SK-N-SH (cell line): ENCODE measurements around the gene MYO1B. TPM values are rescaled to one million over a fixed set of nuclear protein-coding genes. Genes with fewer than 3 reads are reported as not detected.

ENCODE experiments used
- CTCF ChIA-PET: fragments of 300-600, 350-600 bp; formaldehyde crosslinking; extraction: SDS; loops from one replicate; lab custom pipeline; 2021; lab: Yijun Ruan, JAX
- POLR2A ChIA-PET: fragments of 350-600 bp; sonication (Branson Sonifier 250); formaldehyde crosslinking; extraction: SDS; loops from one replicate; lab custom pipeline; 2020; ENCODE audit warnings: antibody characterized with exemption, inconsistent platforms; lab: Yijun Ruan, JAX
- DNase-seq: peaks from one replicate; pipeline ENCODE4 v3.0.0; 2012
- H2AFZ ChIP-seq: fragments of 200-600 bp; sonication (generic); 2 replicates; pipeline ENCODE4 v1.8.1; 2016; ENCODE audit warnings: antibody characterized with exemption, mild to moderate bottlenecking, low read depth
- H3F3A ChIP-seq: fragments of 200-600 bp; sonication (generic); replicated peaks from 2 replicates; pipeline ENCODE3; 2016; ENCODE audit warnings: antibody characterized with exemption, mild to moderate bottlenecking; ENCODE audit not compliant: insufficient read depth
- H3K27ac ChIP-seq, 2 experiments: fragments of 200-500 bp in 1 of 2; fragments of 200-600 bp in 1 of 2; sonication (Bioruptor generic) in 1 of 2; sonication (generic), shearing (Covaris generic) in 1 of 2; 2 replicates each; pipeline versions ENCODE4 v1.5.1 to v1.6.1; 2014 to 2016; ENCODE audit warnings: low read depth in 2 of 2, inconsistent platforms in 1 of 2, low read length in 1 of 2, mild to moderate bottlenecking in 1 of 2, mixed read lengths in 1 of 2
- H3K27me3 ChIP-seq: fragments of 200-600 bp; sonication (generic), shearing (Covaris generic); 2 replicates; pipeline ENCODE4 v1.6.1; 2016; ENCODE audit warnings: mixed run types; ENCODE audit not compliant: insufficient read depth
- H3K36me3 ChIP-seq, 2 experiments: fragments of 200-500 bp in 1 of 2; fragments of 200-600 bp in 1 of 2; sonication (Bioruptor generic) in 1 of 2; sonication (generic) in 1 of 2; replicated peaks in 1 of 2; 2 replicates each; pipeline versions ENCODE3 to v1.5.1; 2014 to 2016; ENCODE audit warnings: low read length in 1 of 2, mild to moderate bottlenecking in 1 of 2; ENCODE audit not compliant: insufficient read depth in 2 of 2, control insufficient read depth in 1 of 2
- H3K4me1 ChIP-seq, 2 experiments: fragments of 200-500 bp in 1 of 2; fragments of 200-600 bp in 1 of 2; sonication (Bioruptor generic) in 1 of 2; sonication (generic), shearing (Covaris generic) in 1 of 2; 2 replicates each; pipeline versions ENCODE4 v1.5.1 to v1.6.1; 2014 to 2016; ENCODE audit warnings: low read depth in 1 of 2, low read length in 1 of 2, mixed run types in 1 of 2; ENCODE audit not compliant: insufficient read depth in 2 of 2, control insufficient read depth in 1 of 2
- H3K4me2 ChIP-seq: fragments of 200-600 bp; sonication (generic), shearing (Covaris generic); 2 replicates; pipeline ENCODE4 v1.6.1; 2017; ENCODE audit warnings: mixed run types
- H3K4me3 ChIP-seq, 2 experiments: fragments of 200-500 bp in 1 of 2; fragments of 200-600 bp in 1 of 2; sonication (Bioruptor generic) in 1 of 2; sonication (generic), shearing (Covaris generic) in 1 of 2; 2 replicates each; pipeline versions ENCODE4 v1.5.1 to v1.8.1; 2014 to 2016; ENCODE audit warnings: low read depth in 2 of 2, inconsistent platforms in 1 of 2, low read length in 1 of 2, mild to moderate bottlenecking in 1 of 2, mixed read lengths in 1 of 2, moderate library complexity in 1 of 2
- H3K79me2 ChIP-seq: fragments of 200-600 bp; sonication (generic); 2 replicates; pipeline ENCODE4 v1.8.1; 2017; ENCODE audit warnings: mild to moderate bottlenecking; ENCODE audit not compliant: insufficient read depth
- H3K9ac ChIP-seq: fragments of 200-600 bp; sonication (generic); 2 replicates; pipeline ENCODE4 v1.6.1; 2017; ENCODE audit warnings: mixed run types
- H3K9me2 ChIP-seq: fragments of 200-600 bp; sonication (generic); 2 replicates; pipeline ENCODE4 v1.6.1; 2017; ENCODE audit warnings: mixed run types
- H3K9me3 ChIP-seq: fragments of 200-600 bp; sonication (generic); 2 replicates; pipeline ENCODE4 v1.6.1; 2017; ENCODE audit warnings: mixed run types, mild to moderate bottlenecking, moderate library complexity
- H4K20me1 ChIP-seq: fragments of 200-600 bp; sonication (generic); 2 replicates; pipeline ENCODE4 v1.6.1; 2017; ENCODE audit warnings: mild to moderate bottlenecking, mixed run types; ENCODE audit not compliant: insufficient read depth
- ELF1 ChIP-seq: IDR thresholded peaks from 2 replicates; pipeline ENCODE4 v1.4.0; 2012
- FOXJ3 ChIP-seq: sonication (generic); formaldehyde crosslinking; IDR thresholded peaks from 2 replicates; pipeline ENCODE4 v1.5.1; 2020; ENCODE audit warnings: mild to moderate bottlenecking, missing genetic modification reagents
- GATA2 ChIP-seq: sonication (generic); formaldehyde crosslinking; IDR thresholded peaks from 2 replicates; pipeline ENCODE4 v1.5.0; 2020; ENCODE audit warnings: mild to moderate bottlenecking, missing genetic modification reagents
- NFIC ChIP-seq: IDR thresholded peaks from 2 replicates; pipeline ENCODE4 v1.4.0; 2012; ENCODE audit warnings: borderline replicate concordance
- POLR2AphosphoS5 ChIP-seq: IDR thresholded peaks from 2 replicates; pipeline ENCODE4 v1.6.1; 2012; ENCODE audit warnings: low read depth, low read length
- RXRA ChIP-seq: IDR thresholded peaks from 2 replicates; pipeline ENCODE4 v1.4.0; 2012; ENCODE audit warnings: low read depth, mild to moderate bottlenecking, borderline replicate concordance
- SIN3A ChIP-seq: IDR thresholded peaks from 2 replicates; pipeline ENCODE4 v1.6.1; 2012; ENCODE audit warnings: low read depth, mild to moderate bottlenecking, low read length, moderate library complexity, borderline replicate concordance
- TAF1 ChIP-seq: IDR thresholded peaks from 2 replicates; pipeline ENCODE4 v1.6.1; 2012; ENCODE audit warnings: low read depth, mild to moderate bottlenecking, low read length, moderate library complexity, borderline replicate concordance
- WGBS: methylation state at CpG from one replicate; pipeline ENCODE4 v1.1.6; 2017; ENCODE audit warnings: low lambda C conversion rate; 5-methylcytosine and 5-hydroxymethylcytosine counted together
- polyA plus RNA-seq, 3 experiments: library from polyadenylated mRNA; depleted of rRNA; stranded (reverse); fragments of >200 nt; gene quantifications; 2 replicates each; pipeline ENCODE4 v1.2.3, GENCODE V29; 2012
- TF ChIP-seq, protein P1 (sequence below): IDR thresholded peaks from 2 replicates; pipeline ENCODE4 v1.4.0; 2012; ENCODE audit warnings: low read depth, borderline replicate concordance
- TF ChIP-seq, protein P2 (sequence below): IDR thresholded peaks from 2 replicates; pipeline ENCODE4; 2012
- TF ChIP-seq, protein P3 (sequence below): IDR thresholded peaks from 2 replicates; pipeline ENCODE4 v1.4.0; 2012; ENCODE audit warnings: low read depth
- TF ChIP-seq, protein P4 (sequence below): fragments of 200-600 bp; sonication (generic); IDR thresholded peaks from 2 replicates; pipeline ENCODE4 v1.6.1; 2017; ENCODE audit warnings: antibody characterized with exemption, mild to moderate bottlenecking, moderate library complexity
- TF ChIP-seq, protein P5 (sequence below): fragments of 150-350 bp; IDR thresholded peaks from 2 replicates; pipeline ENCODE4 v1.6.1; 2017; ENCODE audit warnings: antibody characterized with exemption, low read length, low read depth, borderline replicate concordance

The MYO1B gene
- polyA plus RNA-seq, 1 of the 3 experiments (the other 2 are of a cell fraction): 20.2 TPM

DNA sequence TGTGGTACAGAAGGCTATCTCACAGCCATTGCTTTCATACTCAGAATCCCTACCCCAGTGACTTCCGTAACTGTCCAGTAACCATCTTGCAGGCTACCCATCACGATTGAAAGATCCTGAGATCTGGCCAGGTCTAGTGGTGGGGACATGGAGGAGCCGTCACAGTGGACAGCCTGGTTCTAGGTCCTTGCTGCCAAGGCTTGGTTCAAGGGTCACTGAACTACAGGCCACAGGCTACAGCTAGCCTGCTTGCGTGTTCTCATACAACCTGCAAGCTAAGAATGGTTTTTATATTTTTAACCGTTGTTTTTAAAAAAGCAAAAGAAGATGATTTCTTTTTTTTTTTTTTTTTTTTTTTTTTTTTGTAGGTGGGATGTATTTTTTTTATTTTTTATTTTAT is 151.6 kb downstream of the MYO1B start:
- no peaks in the 10 kb centered on the region for H3K27me3 ChIP-seq
- H3K4me2 ChIP-seq: no peak overlapping the region
- no peaks in the 10 kb centered on the region for H4K20me1 ChIP-seq
- no peaks in the 10 kb centered on the region for H3K79me2 ChIP-seq
- H3K4me1 ChIP-seq: peaks cover 0 to 10% of the 10 kb centered on the region in 2 experiments; a peak in 3 of 4 replicates
- POLR2A ChIA-PET: no interaction called here
- CTCF ChIA-PET: interaction anchor here (1.0 kb wide), 1 partner anchor 17 kb away, joined by 3 read pairs; no protein-coding TSS in a partner anchor
- H3K9ac ChIP-seq: no peak overlapping the region
- H3K4me3 ChIP-seq: no peak overlapping the region
- WGBS: 100% methylated on average over 4 of the region's 5 CpGs
- no peak overlapping the region for H2AFZ ChIP-seq
- no peak for DNase-seq
- no peaks in the 10 kb centered on the region for H3K9me3 ChIP-seq
- peaks cover 5% of the 10 kb centered on the region for H3F3A ChIP-seq
- no peaks in the 10 kb centered on the region for H3K9me2 ChIP-seq
- no peak overlapping the region for H3K27ac ChIP-seq
- no peak for TF ChIP-seq TAF1
- TF ChIP-seq SIN3A: no peak
- TF ChIP-seq NFIC: no peak
- no peak for TF ChIP-seq POLR2AphosphoS5
- TF ChIP-seq, protein P1, sequence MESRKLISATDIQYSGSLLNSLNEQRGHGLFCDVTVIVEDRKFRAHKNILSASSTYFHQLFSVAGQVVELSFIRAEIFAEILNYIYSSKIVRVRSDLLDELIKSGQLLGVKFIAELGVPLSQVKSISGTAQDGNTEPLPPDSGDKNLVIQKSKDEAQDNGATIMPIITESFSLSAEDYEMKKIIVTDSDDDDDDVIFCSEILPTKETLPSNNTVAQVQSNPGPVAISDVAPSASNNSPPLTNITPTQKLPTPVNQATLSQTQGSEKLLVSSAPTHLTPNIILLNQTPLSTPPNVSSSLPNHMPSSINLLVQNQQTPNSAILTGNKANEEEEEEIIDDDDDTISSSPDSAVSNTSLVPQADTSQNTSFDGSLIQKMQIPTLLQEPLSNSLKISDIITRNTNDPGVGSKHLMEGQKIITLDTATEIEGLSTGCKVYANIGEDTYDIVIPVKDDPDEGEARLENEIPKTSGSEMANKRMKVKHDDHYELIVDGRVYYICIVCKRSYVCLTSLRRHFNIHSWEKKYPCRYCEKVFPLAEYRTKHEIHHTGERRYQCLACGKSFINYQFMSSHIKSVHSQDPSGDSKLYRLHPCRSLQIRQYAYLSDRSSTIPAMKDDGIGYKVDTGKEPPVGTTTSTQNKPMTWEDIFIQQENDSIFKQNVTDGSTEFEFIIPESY: no peak
- TF ChIP-seq, protein P2, sequence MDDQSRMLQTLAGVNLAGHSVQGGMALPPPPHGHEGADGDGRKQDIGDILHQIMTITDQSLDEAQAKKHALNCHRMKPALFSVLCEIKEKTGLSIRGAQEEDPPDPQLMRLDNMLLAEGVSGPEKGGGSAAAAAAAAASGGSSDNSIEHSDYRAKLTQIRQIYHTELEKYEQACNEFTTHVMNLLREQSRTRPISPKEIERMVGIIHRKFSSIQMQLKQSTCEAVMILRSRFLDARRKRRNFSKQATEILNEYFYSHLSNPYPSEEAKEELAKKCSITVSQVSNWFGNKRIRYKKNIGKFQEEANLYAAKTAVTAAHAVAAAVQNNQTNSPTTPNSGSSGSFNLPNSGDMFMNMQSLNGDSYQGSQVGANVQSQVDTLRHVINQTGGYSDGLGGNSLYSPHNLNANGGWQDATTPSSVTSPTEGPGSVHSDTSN: no peak
- TF ChIP-seq FOXJ3: no peak
- TF ChIP-seq, protein P3, sequence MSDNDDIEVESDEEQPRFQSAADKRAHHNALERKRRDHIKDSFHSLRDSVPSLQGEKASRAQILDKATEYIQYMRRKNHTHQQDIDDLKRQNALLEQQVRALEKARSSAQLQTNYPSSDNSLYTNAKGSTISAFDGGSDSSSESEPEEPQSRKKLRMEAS: no peak
- TF ChIP-seq, protein P4, sequence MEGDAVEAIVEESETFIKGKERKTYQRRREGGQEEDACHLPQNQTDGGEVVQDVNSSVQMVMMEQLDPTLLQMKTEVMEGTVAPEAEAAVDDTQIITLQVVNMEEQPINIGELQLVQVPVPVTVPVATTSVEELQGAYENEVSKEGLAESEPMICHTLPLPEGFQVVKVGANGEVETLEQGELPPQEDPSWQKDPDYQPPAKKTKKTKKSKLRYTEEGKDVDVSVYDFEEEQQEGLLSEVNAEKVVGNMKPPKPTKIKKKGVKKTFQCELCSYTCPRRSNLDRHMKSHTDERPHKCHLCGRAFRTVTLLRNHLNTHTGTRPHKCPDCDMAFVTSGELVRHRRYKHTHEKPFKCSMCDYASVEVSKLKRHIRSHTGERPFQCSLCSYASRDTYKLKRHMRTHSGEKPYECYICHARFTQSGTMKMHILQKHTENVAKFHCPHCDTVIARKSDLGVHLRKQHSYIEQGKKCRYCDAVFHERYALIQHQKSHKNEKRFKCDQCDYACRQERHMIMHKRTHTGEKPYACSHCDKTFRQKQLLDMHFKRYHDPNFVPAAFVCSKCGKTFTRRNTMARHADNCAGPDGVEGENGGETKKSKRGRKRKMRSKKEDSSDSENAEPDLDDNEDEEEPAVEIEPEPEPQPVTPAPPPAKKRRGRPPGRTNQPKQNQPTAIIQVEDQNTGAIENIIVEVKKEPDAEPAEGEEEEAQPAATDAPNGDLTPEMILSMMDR: no peak
- peaks cover 17 to 64% of the 10 kb centered on the region in 2 experiments for H3K36me3 ChIP-seq

DNA sequence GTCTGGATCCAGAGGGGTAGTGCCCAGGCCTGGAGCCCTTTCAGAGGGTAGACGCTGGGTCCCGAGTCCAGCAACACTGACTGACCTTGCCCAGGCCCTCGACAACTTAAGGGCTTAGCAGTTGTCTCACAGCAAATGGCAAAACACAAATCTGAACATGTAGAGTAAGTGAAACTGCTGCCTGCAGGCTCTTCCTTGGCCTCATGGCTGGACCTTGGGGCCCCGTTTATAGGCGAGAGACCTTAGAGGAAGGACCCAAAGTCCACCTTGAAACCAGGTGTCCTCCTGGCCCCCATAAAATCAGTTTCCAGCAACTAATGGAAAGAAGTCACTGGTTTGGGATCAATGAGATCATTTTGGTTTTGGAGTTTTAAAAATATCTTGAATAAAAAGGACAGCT is 154.4 kb downstream of the MYO1B start:
- CTCF ChIA-PET: interaction anchor here (0.6 to 2.9 kb wide), 2 partner anchors 82 to 181 kb away, joined by 3 to 7 read pairs; no protein-coding TSS in a partner anchor
- Histone ChIP-seq H3K4me2 (no peak overlapping the region), H3F3A (peaks cover 14% of the 10 kb centered on the region), H3K36me3 (peaks cover 19 to 53% of the 10 kb centered on the region in 2 experiments), H3K9me3 (no peaks in the 10 kb centered on the region), H3K9me2 (no peaks in the 10 kb centered on the region), H3K79me2 (no peaks in the 10 kb centered on the region), H3K9ac (no peak overlapping the region), H3K27ac (no peak overlapping the region), H3K27me3 (no peaks in the 10 kb centered on the region)
- TF ChIP-seq ELF1 (no peak), GATA2 (CRISPR knock-in tag) (no peak), SIN3A (no peak), RXRA (no peak)
- TF ChIP-seq, protein P2: no peak
- TF ChIP-seq, protein P5, sequence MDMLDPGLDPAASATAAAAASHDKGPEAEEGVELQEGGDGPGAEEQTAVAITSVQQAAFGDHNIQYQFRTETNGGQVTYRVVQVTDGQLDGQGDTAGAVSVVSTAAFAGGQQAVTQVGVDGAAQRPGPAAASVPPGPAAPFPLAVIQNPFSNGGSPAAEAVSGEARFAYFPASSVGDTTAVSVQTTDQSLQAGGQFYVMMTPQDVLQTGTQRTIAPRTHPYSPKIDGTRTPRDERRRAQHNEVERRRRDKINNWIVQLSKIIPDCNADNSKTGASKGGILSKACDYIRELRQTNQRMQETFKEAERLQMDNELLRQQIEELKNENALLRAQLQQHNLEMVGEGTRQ: no peak
- TF ChIP-seq, all 33 proteins: peak for 0
- no peak overlapping the region for H3K4me3 ChIP-seq
- DNase-seq: no peak
- H3K4me1 ChIP-seq: peaks cover 0 to 22% of the 10 kb centered on the region in 2 experiments; a peak in 3 of 4 replicates
- WGBS: 100% methylated on average over 4 of the region's 5 CpGs
- POLR2A ChIA-PET: no interaction called here
- no peak overlapping the region for H2AFZ ChIP-seq
- H4K20me1 ChIP-seq: no peaks in the 10 kb centered on the region
